ENCODE data around the gene ZFTA. TPM values are rescaled to one million over a fixed set of nuclear protein-coding genes. Genes with fewer than 3 reads are reported as not detected.

Gene ZFTA
- total RNA-seq, 2 experiments from 2014 or later, result 4.1 to 4.3 TPM

- intact Hi-C loops (cut with micrococcal nuclease), result no loop called here
- POLR2A ChIA-PET, result no interaction called here
- Mint-ChIP-seq H3K4me1 (ENCODE audit: low read depth) (peaks cover 8% of the 10 kb centered on the region), H3K27me3 (no peaks in the 10 kb centered on the region), H3K36me3 (ENCODE audit: low read depth) (no peaks in the 10 kb centered on the region), H3K4me3 (no peak overlapping the region), H3K27ac (no peak overlapping the region), H3K9me3 (no peaks in the 10 kb centered on the region)
- CTCF ChIA-PET, result no interaction called here
- DNase-seq, result no peak
- ATAC-seq, result no peak
- no peak for TF ChIP-seq CTCF (IDR thresholded peaks at IDR 0.05)
Measured at GRCh38 chr11:63762654-63763495, 5.7 kb downstream of the ZFTA start.

GRCh38 chr11:63761931-63762653 lies 6.5 kb downstream of the ZFTA start:
- H3K36me3 Mint-ChIP-seq (ENCODE audit: low read depth), result peaks cover 2% of the 10 kb centered on the region
- no peak overlapping the region for H3K27ac Mint-ChIP-seq
- H3K4me3 Mint-ChIP-seq, result no peak overlapping the region
- no peaks in the 10 kb centered on the region for H3K9me3 Mint-ChIP-seq
- POLR2A ChIA-PET, result no interaction called here
- intact Hi-C loops (cut with micrococcal nuclease), result no loop called here
- peaks cover under 1% of the 10 kb centered on the region for H3K4me1 Mint-ChIP-seq (ENCODE audit: low read depth)
- CTCF ChIA-PET, result no interaction called here
- ATAC-seq (no peak), DNase-seq (no peak)
- no peak for TF ChIP-seq CTCF (IDR thresholded peaks at IDR 0.05)
- H3K27me3 Mint-ChIP-seq, result no peaks in the 10 kb centered on the region

GRCh38 chr11:63761188-63761587 lies 7.4 kb downstream of the ZFTA start:
- H3K36me3 Mint-ChIP-seq (ENCODE audit: low read depth), result peaks cover 3% of the 10 kb centered on the region
- H3K4me3 Mint-ChIP-seq, result no peak overlapping the region
- H3K4me1 Mint-ChIP-seq (ENCODE audit: low read depth), result no peaks in the 10 kb centered on the region
- H3K27me3 Mint-ChIP-seq, result no peaks in the 10 kb centered on the region
- intact Hi-C loops (cut with micrococcal nuclease), result no loop called here
- DNase-seq (no peak), ATAC-seq (no peak)
- POLR2A ChIA-PET, result no interaction called here
- no peak overlapping the region for H3K27ac Mint-ChIP-seq
- TF ChIP-seq CTCF (IDR thresholded peaks at IDR 0.05), result no peak
- H3K9me3 Mint-ChIP-seq, result no peaks in the 10 kb centered on the region
- CTCF ChIA-PET, result interaction anchor here (1.4 kb wide), 1 partner anchor 23 kb away, joined by 4 read pairs; no protein-coding TSS in a partner anchor

- ATAC-seq (no peak), DNase-seq (no peak)
- intact Hi-C loops (cut with micrococcal nuclease), result no loop called here
- TF ChIP-seq CTCF (IDR thresholded peaks at IDR 0.05), result no peak
- Mint-ChIP-seq H3K4me1 (ENCODE audit: low read depth) (no peaks in the 10 kb centered on the region), H3K9me3 (no peaks in the 10 kb centered on the region), H3K27ac (no peak overlapping the region), H3K4me3 (no peak overlapping the region), H3K27me3 (no peaks in the 10 kb centered on the region), H3K36me3 (ENCODE audit: low read depth) (peaks cover 3% of the 10 kb centered on the region)
- POLR2A ChIA-PET, result no interaction called here
- CTCF ChIA-PET, result interaction anchor here (1.4 kb wide), 1 partner anchor 22 kb away, joined by 4 read pairs; no protein-coding TSS in a partner anchor
Measured at GRCh38 chr11:63760487-63761079, 8.0 kb downstream of the ZFTA start.

Measured in activated CD8-positive, alpha-beta T cell treated with anti-CD3 and anti-CD28 coated beads for 36 hours (primary cell).